Neural progenitor cell (in vitro differentiated cells): ENCODE measurements around the gene DCDC2B. TPM values are rescaled to one million over a fixed set of nuclear protein-coding genes. Genes with fewer than 3 reads are reported as not detected.

ENCODE experiments used
- DNase-seq: peaks from one replicate; pipeline ENCODE4 v3.0.0-alpha.2; 2016; ENCODE audit warnings: low spot score
- H2AFZ ChIP-seq: fragments of 200-600 bp; sonication (generic); replicated peaks from 2 replicates; pipeline ENCODE4 v1.6.1; 2016; ENCODE audit warnings: antibody characterized with exemption
- H3F3A ChIP-seq: fragments of 200-600 bp; sonication (generic); 2 replicates; pipeline ENCODE4 v1.6.1; 2016; ENCODE audit warnings: antibody characterized with exemption, low read depth
- H3K27ac ChIP-seq: fragments of 200-600 bp; sonication (generic); 2 replicates; pipeline ENCODE4 v1.5.1; 2016; ENCODE audit warnings: mild to moderate bottlenecking
- H3K27me3 ChIP-seq: fragments of 200-600 bp; sonication (generic); 2 replicates; pipeline ENCODE4 v1.6.1; 2016; ENCODE audit warnings: mild to moderate bottlenecking, moderate library complexity
- H3K36me3 ChIP-seq: fragments of 200-600 bp; sonication (generic); 2 replicates; pipeline ENCODE4 v1.5.1; 2016
- H3K4me1 ChIP-seq: fragments of 200-600 bp; sonication (generic); 2 replicates; pipeline ENCODE4 v1.6.1; 2016; ENCODE audit warnings: mixed run types
- H3K4me2 ChIP-seq: fragments of 200-600 bp; sonication (generic); 2 replicates; pipeline ENCODE4 v1.6.1; 2016
- H3K4me3 ChIP-seq: fragments of 200-600 bp; sonication (generic); 2 replicates; pipeline ENCODE4 v1.5.1; 2016
- H3K79me2 ChIP-seq: fragments of 200-600 bp; sonication (generic); 2 replicates; pipeline ENCODE4 v1.6.1; 2016; ENCODE audit warnings: low read depth
- H3K9ac ChIP-seq: fragments of 200-600 bp; sonication (generic); 2 replicates; pipeline ENCODE4 v1.6.1; 2016
- H3K9me3 ChIP-seq: fragments of 200-600 bp; sonication (generic); 2 replicates; pipeline ENCODE4 v1.5.1; 2016; ENCODE audit warnings: low read depth
- H4K20me1 ChIP-seq: fragments of 200-600 bp; sonication (generic); 2 replicates; pipeline ENCODE4 v1.6.1; 2016; ENCODE audit warnings: low read depth
- H3K27ac Mint-ChIP-seq: 3 replicates; pipeline ENCODE4 v1.8.0; 2021; ENCODE audit warnings: mixed read lengths
- H3K27me3 Mint-ChIP-seq: 2 replicates; pipeline ENCODE4 v1.8.0; 2022; ENCODE audit warnings: low read depth, mild to moderate bottlenecking, inconsistent platforms, moderate library complexity, mixed read lengths; ENCODE audit not compliant: insufficient read depth
- H3K36me3 Mint-ChIP-seq: 3 replicates; pipeline ENCODE4 v1.8.0; 2021; ENCODE audit warnings: mixed read lengths
- H3K4me1 Mint-ChIP-seq: 3 replicates; pipeline ENCODE4 v1.8.0; 2021; ENCODE audit warnings: mixed read lengths
- H3K4me3 Mint-ChIP-seq: 3 replicates; pipeline ENCODE4 v1.8.0; 2021; ENCODE audit warnings: mild to moderate bottlenecking, moderate library complexity, mixed read lengths
- H3K9me3 Mint-ChIP-seq: 3 replicates; pipeline ENCODE4 v1.8.0; 2020; ENCODE audit warnings: mixed read lengths
- CTCF ChIP-seq: fragments of 200-600 bp; sonication (generic); IDR thresholded peaks from 2 replicates; pipeline ENCODE4 v1.5.1; 2017; ENCODE audit warnings: antibody characterized with exemption, mild to moderate bottlenecking
- EZH2 ChIP-seq: fragments of 200-600 bp; sonication (generic); IDR thresholded peaks from 2 replicates; pipeline ENCODE4 v1.6.1; 2017; ENCODE audit warnings: antibody characterized with exemption, mild to moderate bottlenecking, moderate library complexity
- EZH2phosphoT487 ChIP-seq: fragments of 200-600 bp; sonication (generic); IDR thresholded peaks from 2 replicates; pipeline ENCODE4 v1.6.1; 2017; ENCODE audit warnings: antibody characterized with exemption
- total RNA-seq: library from RNA; depleted of rRNA; stranded (reverse); fragments of >200 nt; gene quantifications from 2 replicates; pipeline ENCODE4 v1.2.3, GENCODE V29; 2015; ENCODE audit warnings: low replicate concordance

The DCDC2B gene
- total RNA-seq, 1 donor from 2014 or later, result not detected

GRCh38 chr1:32199717-32200072 lies 9.2 kb upstream of the DCDC2B start:
- H3K27me3 ChIP-seq, result peaks cover 7% of the 10 kb centered on the region
- H2AFZ ChIP-seq, result no peak overlapping the region
- peaks cover 10% of the 10 kb centered on the region for H3K36me3 Mint-ChIP-seq
- H3K36me3 ChIP-seq, result no peaks in the 10 kb centered on the region
- H3K4me1 ChIP-seq, result peaks cover 25% of the 10 kb centered on the region
- no peaks in the 10 kb centered on the region for H3K9me3 Mint-ChIP-seq
- no peak overlapping the region for H3K9ac ChIP-seq
- H3K4me3 ChIP-seq, result peak overlapping the region; percentile 68
- DNase-seq, result peak; percentile 21
- H3F3A ChIP-seq, result peaks cover 55% of the 10 kb centered on the region
- H3K4me3 Mint-ChIP-seq, result peak overlapping the region; percentile 84
- H3K27ac ChIP-seq, result peak overlapping the region; percentile 38
- peaks cover 9% of the 10 kb centered on the region for H4K20me1 ChIP-seq
- no peaks in the 10 kb centered on the region for H3K9me3 ChIP-seq
- no peak for TF ChIP-seq EZH2phosphoT487
- TF ChIP-seq CTCF, result no peak
- TF ChIP-seq EZH2, result no peak
- H3K4me2 ChIP-seq, result peak overlapping the region; percentile 80
- H3K79me2 ChIP-seq, result no peaks in the 10 kb centered on the region
- H3K27ac Mint-ChIP-seq, result no peak overlapping the region
- peaks cover 39% of the 10 kb centered on the region for H3K4me1 Mint-ChIP-seq
- H3K27me3 Mint-ChIP-seq, result peaks cover 3% of the 10 kb centered on the region

GRCh38 chr1:32200226-32201010 lies 8.5 kb upstream of the DCDC2B start, which contains the start of gene CCDC28B:
CCDC28B (plus strand) TSS chr1:32200595; CDS start chr1:32201936, 1,341 bp downstream.
- DNase-seq, result peak; percentile 81
- Mint-ChIP-seq H3K36me3 (peaks cover 10% of the 10 kb centered on the region), H3K4me1 (peaks cover 39% of the 10 kb centered on the region), H3K27me3 (peaks cover 3% of the 10 kb centered on the region), H3K9me3 (no peaks in the 10 kb centered on the region), H3K27ac (peak within 1 kb of the TSS; percentile 80), H3K4me3 (peak within 1 kb of the TSS; percentile 84)
- H4K20me1 ChIP-seq, result peaks cover 9% of the 10 kb centered on the region
- H3K36me3 ChIP-seq, result no peaks in the 10 kb centered on the region
- peaks cover 25% of the 10 kb centered on the region for H3K4me1 ChIP-seq
- peak within 1 kb of the TSS; percentile 68 for H3K4me3 ChIP-seq
- peak within 1 kb of the TSS; percentile 80 for H3K4me2 ChIP-seq
- no peaks in the 10 kb centered on the region for H3K79me2 ChIP-seq
- H3K9ac ChIP-seq, result no peak within 1 kb of the TSS
- H3K27ac ChIP-seq, result peak within 1 kb of the TSS; percentile 38
- H2AFZ ChIP-seq, result peak within 1 kb of the TSS; percentile 92
- H3K9me3 ChIP-seq, result no peaks in the 10 kb centered on the region
- peaks cover 60% of the 10 kb centered on the region for H3F3A ChIP-seq
- TF ChIP-seq EZH2phosphoT487 (no peak), EZH2 (no peak), CTCF (no peak)
- peaks cover 11% of the 10 kb centered on the region for H3K27me3 ChIP-seq

GRCh38 chr1:32201011-32201855 lies 7.7 kb upstream of the DCDC2B start:
- H3K4me3 Mint-ChIP-seq, result peak overlapping the region; percentile 84
- H3K27me3 Mint-ChIP-seq, result peaks cover 6% of the 10 kb centered on the region
- Histone ChIP-seq H3K27me3 (peaks cover 11% of the 10 kb centered on the region), H3K9ac (no peak overlapping the region), H3K4me1 (peaks cover 27% of the 10 kb centered on the region), H4K20me1 (peaks cover 9% of the 10 kb centered on the region), H3K27ac (no peak overlapping the region), H3K4me2 (peak overlapping the region; percentile 80), H3K79me2 (no peaks in the 10 kb centered on the region), H3K4me3 (peak overlapping the region; percentile 68), H3K9me3 (no peaks in the 10 kb centered on the region), H2AFZ (no peak overlapping the region), H3K36me3 (no peaks in the 10 kb centered on the region), H3F3A (peaks cover 58% of the 10 kb centered on the region)
- H3K9me3 Mint-ChIP-seq, result no peaks in the 10 kb centered on the region
- peaks cover 42% of the 10 kb centered on the region for H3K4me1 Mint-ChIP-seq
- peak; percentile 81 for DNase-seq
- peaks cover 9% of the 10 kb centered on the region for H3K36me3 Mint-ChIP-seq
- peak; percentile 42 for TF ChIP-seq CTCF
- TF ChIP-seq EZH2phosphoT487, result no peak
- TF ChIP-seq EZH2, result no peak
- H3K27ac Mint-ChIP-seq, result no peak overlapping the region
